ENCODE results near the gene CATSPERE. TPM values are rescaled to one million over a fixed set of nuclear protein-coding genes. Genes with fewer than 3 reads are reported as not detected.

The CATSPERE gene
- total RNA-seq (under 1 TPM; 0.24 to 0.68 TPM), polyA plus RNA-seq (0.64 TPM)

- CTCF ChIA-PET = interaction anchor here (1.0 kb wide), 1 partner anchor 165 kb away, joined by 3 read pairs; no protein-coding TSS in a partner anchor
- peak within 1 kb of the TSS; percentile 87 for H3K4me3 ChIP-seq (ENCODE audit: low read length)
These were observed at the start of gene CATSPERE for GRCh38 chr1:244461245-244462071. CATSPERE (plus strand) TSS chr1:244461273; CDS start chr1:244461430, 157 bp downstream.

GRCh38 chr1:244412176-244412575, 48.9 kb upstream of the CATSPERE start:
- CTCF ChIA-PET = no interaction called here
- Mint-ChIP-seq H3K27ac (peak overlapping the region in 4 of 8 donors; percentile 24 to 52 (median 40)), H3K27me3 (no peaks in the 10 kb centered on the region), H3K36me3 (peaks cover 36 to 94% (median 44%) of the 10 kb centered on the region in 3 donors), H3K4me1 (peaks cover 5 to 13% (median 7%) of the 10 kb centered on the region in 3 donors), H3K4me3 (no peak overlapping the region), H3K9me3 (no peaks in the 10 kb centered on the region)
- POLR2A ChIA-PET = no interaction called here
- Histone ChIP-seq H3K27me3 (ENCODE audit: insufficient read depth, low read length, poor library complexity, severe bottlenecking) (no peaks in the 10 kb centered on the region), H3K9me3 (ENCODE audit: low read length) (no peaks in the 10 kb centered on the region), H3K36me3 (ENCODE audit: insufficient read depth, low read length) (peaks cover 62% of the 10 kb centered on the region), H3K27ac (ENCODE audit: low read depth, low read length) (no peak overlapping the region), H3K4me3 (ENCODE audit: low read length) (no peak overlapping the region), H3K4me1 (ENCODE audit: insufficient read depth, low read length) (no peaks in the 10 kb centered on the region)
- DNase-seq = no peak

More at GRCh38 chr1:244461245-244462071, at the start of gene CATSPERE:
- Histone ChIP-seq H3K27ac (ENCODE audit: low read depth, low read length) (peak within 1 kb of the TSS; percentile 74), H3K4me1 (ENCODE audit: insufficient read depth, low read length) (peaks cover 14% of the 10 kb centered on the region), H3K27me3 (ENCODE audit: insufficient read depth, low read length, poor library complexity, severe bottlenecking) (no peaks in the 10 kb centered on the region), H3K9me3 (ENCODE audit: low read length) (no peaks in the 10 kb centered on the region), H3K36me3 (ENCODE audit: insufficient read depth, low read length) (no peaks in the 10 kb centered on the region)
- peak within 1 kb of the TSS; percentile 73 to 88 (median 83) for H3K4me3 Mint-ChIP-seq
- peaks cover 0 to 1% (median 0%) of the 10 kb centered on the region in 3 donors for H3K36me3 Mint-ChIP-seq
- no peaks in the 10 kb centered on the region for H3K27me3 Mint-ChIP-seq
- POLR2A ChIA-PET = interaction anchor here (0.6 to 1.6 kb wide), 5 partner anchors 10 to 1863 kb away, joined by 3 to 9 read pairs (median 4); partner anchors contain the start of genes ADSS2 and COX20
- DNase-seq = peak; percentile 63 to 85 (median 75)
- H3K9me3 Mint-ChIP-seq = no peaks in the 10 kb centered on the region
- peaks cover 8 to 19% (median 12%) of the 10 kb centered on the region in 3 donors for H3K4me1 Mint-ChIP-seq
- H3K27ac Mint-ChIP-seq = peak within 1 kb of the TSS; percentile 75 to 99 (median 91)

GRCh38 chr1:244413736-244414135, 47.3 kb upstream of the CATSPERE start:
- Mint-ChIP-seq H3K4me1 (peaks cover 0 to 9% (median 7%) of the 10 kb centered on the region in 3 donors), H3K36me3 (peaks cover 38 to 97% (median 43%) of the 10 kb centered on the region in 3 donors), H3K9me3 (no peaks in the 10 kb centered on the region), H3K27ac (peak overlapping the region in 1 of 8 donors; percentile 0), H3K27me3 (no peaks in the 10 kb centered on the region), H3K4me3 (no peak overlapping the region)
- H3K27ac ChIP-seq (ENCODE audit: low read depth, low read length) = no peak overlapping the region
- ChIA-PET POLR2A (no interaction called here), CTCF (interaction anchor here (0.9 kb wide), 1 partner anchor 10 kb away, joined by 3 read pairs; no protein-coding TSS in a partner anchor)
- no peaks in the 10 kb centered on the region for H3K27me3 ChIP-seq (ENCODE audit: insufficient read depth, low read length, poor library complexity, severe bottlenecking)
- H3K9me3 ChIP-seq (ENCODE audit: low read length) = no peaks in the 10 kb centered on the region
- no peak for DNase-seq
- H3K4me1 ChIP-seq (ENCODE audit: insufficient read depth, low read length) = no peaks in the 10 kb centered on the region
- peaks cover 68% of the 10 kb centered on the region for H3K36me3 ChIP-seq (ENCODE audit: insufficient read depth, low read length)
- H3K4me3 ChIP-seq (ENCODE audit: low read length) = no peak overlapping the region

DNA sequence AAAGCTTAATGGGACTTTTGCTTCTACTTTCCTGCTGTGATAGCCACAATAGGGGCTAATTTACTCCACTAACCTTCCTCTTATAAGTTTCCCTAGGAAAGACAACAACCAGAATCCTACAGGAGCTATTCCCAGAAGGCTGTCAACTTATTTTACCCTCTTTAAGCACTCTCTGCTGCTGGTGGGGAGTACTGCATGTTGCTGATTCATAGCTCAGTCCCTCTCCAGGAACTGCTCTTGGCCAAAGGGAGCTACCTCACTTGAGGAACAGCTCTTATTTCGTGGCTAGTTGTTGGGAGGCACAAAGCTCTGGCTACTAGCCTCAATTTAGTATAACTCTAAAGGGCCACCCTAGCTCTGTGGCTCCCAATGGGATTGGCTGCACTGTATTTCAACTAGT, 46.5 kb upstream of the CATSPERE start:
- Mint-ChIP-seq H3K4me1 (peaks cover 0 to 9% (median 7%) of the 10 kb centered on the region in 3 donors), H3K27ac (peak overlapping the region in 2 of 8 donors; percentile 55 to 56), H3K4me3 (no peak overlapping the region), H3K36me3 (peaks cover 38 to 97% (median 44%) of the 10 kb centered on the region in 3 donors), H3K9me3 (no peaks in the 10 kb centered on the region), H3K27me3 (no peaks in the 10 kb centered on the region)
- ChIA-PET CTCF (interaction anchor here (0.9 kb wide), 1 partner anchor 9 kb away, joined by 3 read pairs; no protein-coding TSS in a partner anchor), POLR2A (interaction anchor here (1.4 kb wide), 1 partner anchor 14 kb away, joined by 3 read pairs; no protein-coding TSS in a partner anchor)
- H3K27ac ChIP-seq (ENCODE audit: low read depth, low read length) = no peak overlapping the region
- H3K4me1 ChIP-seq (ENCODE audit: insufficient read depth, low read length) = no peaks in the 10 kb centered on the region
- no peaks in the 10 kb centered on the region for H3K9me3 ChIP-seq (ENCODE audit: low read length)
- H3K4me3 ChIP-seq (ENCODE audit: low read length) = no peak overlapping the region
- no peak for DNase-seq
- peaks cover 71% of the 10 kb centered on the region for H3K36me3 ChIP-seq (ENCODE audit: insufficient read depth, low read length)
- no peaks in the 10 kb centered on the region for H3K27me3 ChIP-seq (ENCODE audit: insufficient read depth, low read length, poor library complexity, severe bottlenecking)

- Histone ChIP-seq H3K9me3 (ENCODE audit: low read length) (no peaks in the 10 kb centered on the region), H3K36me3 (ENCODE audit: insufficient read depth, low read length) (peaks cover 59% of the 10 kb centered on the region), H3K27me3 (ENCODE audit: insufficient read depth, low read length, poor library complexity, severe bottlenecking) (no peaks in the 10 kb centered on the region), H3K27ac (ENCODE audit: low read depth, low read length) (no peak overlapping the region), H3K4me3 (ENCODE audit: low read length) (no peak overlapping the region), H3K4me1 (ENCODE audit: insufficient read depth, low read length) (no peaks in the 10 kb centered on the region)
- ChIA-PET CTCF (no interaction called here), POLR2A (no interaction called here)
- Mint-ChIP-seq H3K27ac (peak overlapping the region in 1 of 8 donors; percentile 3), H3K9me3 (no peaks in the 10 kb centered on the region), H3K36me3 (peaks cover 29 to 91% (median 42%) of the 10 kb centered on the region in 3 donors), H3K4me3 (no peak overlapping the region), H3K27me3 (no peaks in the 10 kb centered on the region), H3K4me1 (peaks cover 0 to 4% (median under 1%) of the 10 kb centered on the region in 3 donors)
- no peak for DNase-seq
These were observed 42.0 kb upstream of the CATSPERE start for GRCh38 chr1:244419024-244419423.

DNA sequence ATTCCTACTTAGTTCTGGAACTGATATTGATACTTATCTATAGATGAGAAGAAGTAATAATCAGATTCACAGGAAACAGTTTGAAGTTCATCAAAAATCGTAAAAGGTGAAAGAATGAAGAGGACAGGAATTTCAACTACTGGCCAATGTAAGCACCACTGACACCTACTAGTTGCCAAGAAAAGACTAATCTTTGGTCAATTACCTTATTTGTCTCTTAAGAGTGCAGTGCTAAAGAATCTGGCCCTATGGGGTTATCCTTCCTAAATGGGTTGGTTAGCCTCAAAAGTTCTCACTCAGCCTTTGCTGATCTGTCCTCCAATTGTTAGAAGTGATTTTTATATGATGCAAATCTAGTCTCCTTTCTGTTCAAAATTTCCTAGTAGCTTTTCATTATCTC, 38.9 kb upstream of the CATSPERE start:
- POLR2A ChIA-PET = no interaction called here
- H3K4me3 Mint-ChIP-seq = no peak overlapping the region
- peaks cover 12 to 82% (median 31%) of the 10 kb centered on the region in 3 donors for H3K36me3 Mint-ChIP-seq
- H3K27me3 Mint-ChIP-seq = no peaks in the 10 kb centered on the region
- no peaks in the 10 kb centered on the region for H3K4me1 ChIP-seq (ENCODE audit: insufficient read depth, low read length)
- no peaks in the 10 kb centered on the region for H3K9me3 Mint-ChIP-seq
- H3K27me3 ChIP-seq (ENCODE audit: insufficient read depth, low read length, poor library complexity, severe bottlenecking) = no peaks in the 10 kb centered on the region
- CTCF ChIA-PET = no interaction called here
- no peaks in the 10 kb centered on the region for H3K9me3 ChIP-seq (ENCODE audit: low read length)
- peaks cover 8 to 23% (median 17%) of the 10 kb centered on the region in 3 donors for H3K4me1 Mint-ChIP-seq
- DNase-seq = no peak
- no peak overlapping the region for H3K27ac ChIP-seq (ENCODE audit: low read depth, low read length)
- peak overlapping the region in 3 of 8 donors; percentile 7 to 57 (median 18) for H3K27ac Mint-ChIP-seq
- H3K4me3 ChIP-seq (ENCODE audit: low read length) = no peak overlapping the region
- H3K36me3 ChIP-seq (ENCODE audit: insufficient read depth, low read length) = peaks cover 37% of the 10 kb centered on the region

DNA sequence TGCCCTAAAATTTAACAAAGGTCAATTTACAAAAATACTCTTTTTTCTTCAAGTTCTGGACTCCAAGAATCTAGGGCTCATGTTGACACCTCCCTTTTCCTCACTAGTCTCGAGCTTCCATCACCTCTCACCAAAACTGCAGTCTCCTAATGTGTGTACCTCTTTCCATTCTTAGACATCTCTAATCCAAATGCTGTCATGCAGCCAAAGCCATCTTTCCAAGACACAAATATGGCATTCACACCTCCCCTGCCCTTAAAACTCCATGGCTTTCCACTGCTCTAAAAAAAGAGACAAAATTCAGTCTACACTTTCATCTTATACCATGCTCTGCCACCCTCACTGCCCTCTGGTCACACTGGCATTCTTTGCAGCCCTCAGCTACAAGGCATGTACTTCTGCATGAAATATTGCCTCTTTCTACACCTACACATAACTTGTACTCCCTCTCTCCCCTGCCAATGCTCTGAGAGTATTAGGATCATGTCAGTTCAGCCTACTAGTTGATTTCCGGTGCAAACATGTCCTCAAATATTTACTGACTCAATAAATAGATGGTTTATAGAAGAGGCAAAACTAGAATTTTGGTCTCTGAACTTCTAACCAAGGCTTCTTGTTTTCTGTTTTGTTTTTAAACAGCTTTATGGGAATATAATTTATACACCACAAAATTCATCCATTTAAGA, 36.3 kb upstream of the CATSPERE start:
- no peaks in the 10 kb centered on the region for H3K27me3 Mint-ChIP-seq
- no peaks in the 10 kb centered on the region for H3K27me3 ChIP-seq (ENCODE audit: insufficient read depth, low read length, poor library complexity, severe bottlenecking)
- peak overlapping the region in 4 of 8 donors; percentile 31 to 80 (median 50) for H3K27ac Mint-ChIP-seq
- peaks cover 7 to 70% (median 24%) of the 10 kb centered on the region in 3 donors for H3K36me3 Mint-ChIP-seq
- H3K4me1 ChIP-seq (ENCODE audit: insufficient read depth, low read length) = no peaks in the 10 kb centered on the region
- H3K36me3 ChIP-seq (ENCODE audit: insufficient read depth, low read length) = peaks cover 24% of the 10 kb centered on the region
- H3K9me3 Mint-ChIP-seq = no peaks in the 10 kb centered on the region
- DNase-seq = no peak
- H3K27ac ChIP-seq (ENCODE audit: low read depth, low read length) = no peak overlapping the region
- H3K9me3 ChIP-seq (ENCODE audit: low read length) = no peaks in the 10 kb centered on the region
- POLR2A ChIA-PET = no interaction called here
- no peak overlapping the region for H3K4me3 ChIP-seq (ENCODE audit: low read length)
- H3K4me1 Mint-ChIP-seq = peaks cover 13 to 41% (median 34%) of the 10 kb centered on the region in 3 donors
- no peak overlapping the region for H3K4me3 Mint-ChIP-seq
- CTCF ChIA-PET = no interaction called here

All from CD8-positive, alpha-beta memory T cell (primary cell).